Measurements from ENCODE around the gene C4orf50.

GRCh38 chr4:5887011-5887360 lies 131.2 kb downstream of the C4orf50 start:
- no peak for TF ChIP-seq CREB1 (CRISPR knock-in tag; IDR thresholded peaks at IDR 0.05; ENCODE audit: low read depth)
- TF ChIP-seq REST (IDR thresholded peaks at IDR 0.05; ENCODE audit: unreplicated experiment) = no peak
- TF ChIP-seq CTCF (conservative IDR thresholded peaks at IDR 0.05; ENCODE audit: low read depth in 2 of 2) = no peak
- no peak for TF ChIP-seq EZH2 (IDR thresholded peaks at IDR 0.05; ENCODE audit: low read depth, unreplicated experiment)
- no peak for TF ChIP-seq EZH2phosphoT487 (IDR thresholded peaks at IDR 0.05; ENCODE audit: unreplicated experiment)
- no peak for TF ChIP-seq POLR2AphosphoS5 (IDR thresholded peaks at IDR 0.05; ENCODE audit: low read depth)
- no peak for TF ChIP-seq ETS1 (IDR thresholded peaks at IDR 0.05)
- TF ChIP-seq JUNB (IDR thresholded peaks at IDR 0.05; ENCODE audit: unreplicated experiment) = no peak
- TF ChIP-seq STAT1 (IDR thresholded peaks at IDR 0.05; ENCODE audit: unreplicated experiment) = no peak
- no peak for TF ChIP-seq ZNF114 (CRISPR knock-in tag; IDR thresholded peaks at IDR 0.05)

All from GM23338 (cell line).